HepG2 (cell line): Measurements from ENCODE around the gene ETV3L. TPM values are rescaled to one million over a fixed set of nuclear protein-coding genes. Genes with fewer than 3 reads are reported as not detected.
A peak's percentile ranks its signal among the peaks of the same experiment; 100 is the strongest.

Experiments used
- ARNT2 ChIP-seq: sonication (generic); formaldehyde crosslinking; IDR thresholded peaks from 2 replicates; pipeline ENCODE4 v1.8.0; 2022; ENCODE audit warnings: mild to moderate bottlenecking, low read depth, missing genetic modification reagents, moderate library complexity
- ATF7-NPFF ChIP-seq: sonication (generic); formaldehyde crosslinking; IDR thresholded peaks from 2 replicates; pipeline ENCODE4 v1.8.1; 2023; ENCODE audit warnings: mild to moderate bottlenecking, low read depth, missing genetic modification reagents, moderate library complexity
- HOXA9 ChIP-seq: sonication (generic); formaldehyde crosslinking; IDR thresholded peaks from 2 replicates; pipeline ENCODE4 v1.8.1; 2022; ENCODE audit warnings: missing genetic modification reagents, mild to moderate bottlenecking, moderate library complexity, borderline replicate concordance
- MTA1 ChIP-seq: sonication (generic); formaldehyde crosslinking; IDR thresholded peaks from 2 replicates; pipeline ENCODE4 v1.4.0; 2020; ENCODE audit warnings: missing genetic modification reagents, mild to moderate bottlenecking, borderline replicate concordance
- MXI1 ChIP-seq: IDR thresholded peaks from 3 replicates; pipeline ENCODE4 v1.6.1; 2012; ENCODE audit warnings: low read depth, low read length, inconsistent platforms, borderline replicate concordance
- NR2F6 ChIP-seq, 2 experiments: IDR thresholded peaks; 2 replicates each; pipeline ENCODE4 v1.6.1; 2016; ENCODE audit warnings: antibody characterized with exemption in 1 of 2, mild to moderate bottlenecking in 1 of 2
- PAF1 ChIP-seq: IDR thresholded peaks from 2 replicates; pipeline ENCODE4 v1.6.1; 2016; ENCODE audit warnings: missing genetic modification reagents, missing compliant biosample characterization
- TBP ChIP-seq: sonication (generic); formaldehyde crosslinking; IDR thresholded peaks from 2 replicates; pipeline ENCODE4 v1.5.0; 2020; ENCODE audit warnings: missing genetic modification reagents
- TMF1 ChIP-seq: sonication (generic); formaldehyde crosslinking; IDR thresholded peaks from 2 replicates; pipeline ENCODE4 v1.8.1; 2022; ENCODE audit warnings: low read depth, missing genetic modification reagents
- ZBTB49 ChIP-seq: sonication (generic); formaldehyde crosslinking; IDR thresholded peaks from 2 replicates; pipeline ENCODE4 v1.4.0; 2020; ENCODE audit warnings: missing genetic modification reagents, borderline replicate concordance
- ZNF225 ChIP-seq: sonication (generic); formaldehyde crosslinking; IDR thresholded peaks from 2 replicates; pipeline ENCODE4 v1.4.0; 2020; ENCODE audit warnings: mild to moderate bottlenecking, missing genetic modification reagents
- ZNF547 ChIP-seq: sonication (generic); formaldehyde crosslinking; IDR thresholded peaks from 2 replicates; pipeline ENCODE4 v1.5.1; 2020; ENCODE audit warnings: mild to moderate bottlenecking, missing genetic modification reagents
- ZNF776 ChIP-seq: sonication (generic); formaldehyde crosslinking; IDR thresholded peaks from 2 replicates; pipeline ENCODE4 v1.4.0; 2020; ENCODE audit warnings: mild to moderate bottlenecking, missing genetic modification reagents
- ZSCAN5A ChIP-seq: sonication (generic); formaldehyde crosslinking; IDR thresholded peaks from 2 replicates; pipeline ENCODE4 v1.8.0; 2022; ENCODE audit warnings: mild to moderate bottlenecking, missing genetic modification reagents, borderline replicate concordance
- polyA plus RNA-seq, 8 experiments: library from polyadenylated mRNA; depleted of rRNA in 3 of 8; stranded (reverse) in 7 of 8; unstranded in 1 of 8; fragments of >200 nt; fragmentation: Illumina TruSeq in 4 of 8; extraction: Trizol in 4 of 8; gene quantifications; 2 replicates each; pipeline versions ENCODE4 v1.2.1 to v1.2.3, GENCODE V29; 2011 to 2016; ENCODE audit warnings: low read depth in 4 of 8, missing spikeins in 1 of 8, mixed read lengths in 1 of 8; ENCODE audit not compliant: insufficient read depth in 1 of 8
- total RNA-seq, 5 experiments: library from RNA; depleted of rRNA; stranded (reverse); fragments of >200 nt; fragmentation: Illumina TruSeq; extraction: Trizol; gene quantifications; 2 replicates each; pipeline ENCODE4 v1.2.3, GENCODE V29; 2016; ENCODE audit warnings: low read depth in 1 of 5
- TF ChIP-seq, protein P1 (sequence below): sonication (generic); formaldehyde crosslinking; IDR thresholded peaks from 2 replicates; pipeline ENCODE4 v1.5.0; 2020; ENCODE audit warnings: mild to moderate bottlenecking, missing genetic modification reagents, borderline replicate concordance
- TF ChIP-seq, protein P2 (sequence below): sonication (generic); formaldehyde crosslinking; IDR thresholded peaks from 2 replicates; pipeline ENCODE4 v1.5.1; 2020; ENCODE audit warnings: mild to moderate bottlenecking, missing genetic modification reagents, borderline replicate concordance

The ETV3L gene
- total and polyA plus RNA-seq, 2 of the 13 experiments (the other 11 are each of a cell fraction or from before 2014, with no cell fraction given), result not detected

DNA sequence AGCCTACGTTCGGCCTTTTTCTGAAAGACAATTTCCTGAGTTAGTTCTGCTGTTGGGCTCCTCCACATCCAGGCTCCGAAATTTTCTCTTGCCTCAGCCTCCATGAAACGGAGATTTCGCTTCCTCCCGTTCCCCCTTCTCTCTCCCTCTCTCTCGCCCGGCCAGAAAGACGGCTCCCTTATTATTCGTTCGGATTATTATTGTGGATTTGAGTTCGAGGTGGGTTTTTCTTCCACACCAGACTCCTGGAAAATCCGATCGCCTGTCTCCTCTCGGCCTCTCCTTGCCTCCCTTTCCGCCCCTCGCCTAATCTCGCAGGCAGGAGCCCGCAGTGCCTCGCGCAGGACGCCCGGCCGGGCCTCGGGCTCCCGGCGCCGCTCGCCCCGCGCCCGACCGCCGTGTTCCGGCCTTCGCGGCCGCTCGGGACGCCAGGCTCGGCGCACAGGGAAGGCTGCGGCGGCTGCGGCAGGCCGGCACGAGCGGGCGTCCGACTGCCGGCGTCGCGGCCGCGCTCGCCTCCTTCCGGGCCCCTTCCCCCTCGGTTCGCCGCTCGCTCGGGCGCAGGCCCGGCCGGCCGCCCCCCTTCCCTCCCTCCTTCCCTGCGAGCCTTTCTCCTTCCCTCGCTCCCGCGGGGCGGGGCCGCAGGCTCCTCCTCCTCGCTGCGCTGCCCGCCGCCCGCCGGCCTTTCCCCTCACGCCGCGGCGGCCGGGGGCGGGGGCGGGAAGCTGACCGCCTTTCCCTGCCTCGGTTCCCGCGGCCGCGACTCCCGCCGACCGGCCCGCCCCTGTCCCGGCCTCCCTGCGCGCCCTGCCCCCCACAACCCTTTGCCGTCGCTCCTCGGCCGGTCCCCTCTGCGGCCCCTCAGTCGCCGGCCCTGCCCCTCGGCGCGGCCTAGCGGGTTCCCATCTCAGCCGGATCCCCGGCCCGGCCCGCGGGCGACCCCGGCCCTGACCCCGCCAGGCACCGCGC lies 54.1 kb downstream of the ETV3L start, which contains the start of gene ARHGEF11 (continued):
- no peak for TF ChIP-seq ZNF547 (CRISPR knock-in tag)
- TF ChIP-seq HOXA9 (CRISPR knock-in tag), result no peak; the same call in 1 of the 2 replicates
- TF ChIP-seq, protein P1, sequence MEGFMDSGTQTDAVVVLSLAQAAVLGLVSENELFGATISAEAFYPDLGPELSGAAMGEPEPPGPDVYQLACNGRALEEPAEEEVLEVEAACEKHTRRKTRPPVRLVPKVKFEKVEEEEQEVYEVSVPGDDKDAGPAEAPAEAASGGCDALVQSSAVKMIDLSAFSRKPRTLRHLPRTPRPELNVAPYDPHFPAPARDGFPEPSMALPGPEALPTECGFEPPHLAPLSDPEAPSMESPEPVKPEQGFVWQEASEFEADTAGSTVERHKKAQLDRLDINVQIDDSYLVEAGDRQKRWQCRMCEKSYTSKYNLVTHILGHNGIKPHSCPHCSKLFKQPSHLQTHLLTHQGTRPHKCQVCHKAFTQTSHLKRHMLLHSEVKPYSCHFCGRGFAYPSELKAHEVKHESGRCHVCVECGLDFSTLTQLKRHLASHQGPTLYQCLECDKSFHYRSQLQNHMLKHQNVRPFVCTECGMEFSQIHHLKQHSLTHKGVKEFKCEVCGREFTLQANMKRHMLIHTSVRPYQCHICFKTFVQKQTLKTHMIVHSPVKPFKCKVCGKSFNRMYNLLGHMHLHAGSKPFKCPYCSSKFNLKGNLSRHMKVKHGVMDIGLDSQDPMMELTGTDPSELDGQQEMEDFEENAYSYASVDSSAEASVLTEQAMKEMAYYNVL (CRISPR knock-in tag), result peak; percentile 99
- no peak for TF ChIP-seq PAF1
- peak; percentile 43; the same call in 1 of the 2 replicates for TF ChIP-seq ATF7-NPFF (CRISPR knock-in tag)
- TF ChIP-seq ZNF776, result no peak; the same call in 1 of the 2 replicates
- TF ChIP-seq ZNF225 (CRISPR knock-in tag), result no peak
- TF ChIP-seq, protein P2, sequence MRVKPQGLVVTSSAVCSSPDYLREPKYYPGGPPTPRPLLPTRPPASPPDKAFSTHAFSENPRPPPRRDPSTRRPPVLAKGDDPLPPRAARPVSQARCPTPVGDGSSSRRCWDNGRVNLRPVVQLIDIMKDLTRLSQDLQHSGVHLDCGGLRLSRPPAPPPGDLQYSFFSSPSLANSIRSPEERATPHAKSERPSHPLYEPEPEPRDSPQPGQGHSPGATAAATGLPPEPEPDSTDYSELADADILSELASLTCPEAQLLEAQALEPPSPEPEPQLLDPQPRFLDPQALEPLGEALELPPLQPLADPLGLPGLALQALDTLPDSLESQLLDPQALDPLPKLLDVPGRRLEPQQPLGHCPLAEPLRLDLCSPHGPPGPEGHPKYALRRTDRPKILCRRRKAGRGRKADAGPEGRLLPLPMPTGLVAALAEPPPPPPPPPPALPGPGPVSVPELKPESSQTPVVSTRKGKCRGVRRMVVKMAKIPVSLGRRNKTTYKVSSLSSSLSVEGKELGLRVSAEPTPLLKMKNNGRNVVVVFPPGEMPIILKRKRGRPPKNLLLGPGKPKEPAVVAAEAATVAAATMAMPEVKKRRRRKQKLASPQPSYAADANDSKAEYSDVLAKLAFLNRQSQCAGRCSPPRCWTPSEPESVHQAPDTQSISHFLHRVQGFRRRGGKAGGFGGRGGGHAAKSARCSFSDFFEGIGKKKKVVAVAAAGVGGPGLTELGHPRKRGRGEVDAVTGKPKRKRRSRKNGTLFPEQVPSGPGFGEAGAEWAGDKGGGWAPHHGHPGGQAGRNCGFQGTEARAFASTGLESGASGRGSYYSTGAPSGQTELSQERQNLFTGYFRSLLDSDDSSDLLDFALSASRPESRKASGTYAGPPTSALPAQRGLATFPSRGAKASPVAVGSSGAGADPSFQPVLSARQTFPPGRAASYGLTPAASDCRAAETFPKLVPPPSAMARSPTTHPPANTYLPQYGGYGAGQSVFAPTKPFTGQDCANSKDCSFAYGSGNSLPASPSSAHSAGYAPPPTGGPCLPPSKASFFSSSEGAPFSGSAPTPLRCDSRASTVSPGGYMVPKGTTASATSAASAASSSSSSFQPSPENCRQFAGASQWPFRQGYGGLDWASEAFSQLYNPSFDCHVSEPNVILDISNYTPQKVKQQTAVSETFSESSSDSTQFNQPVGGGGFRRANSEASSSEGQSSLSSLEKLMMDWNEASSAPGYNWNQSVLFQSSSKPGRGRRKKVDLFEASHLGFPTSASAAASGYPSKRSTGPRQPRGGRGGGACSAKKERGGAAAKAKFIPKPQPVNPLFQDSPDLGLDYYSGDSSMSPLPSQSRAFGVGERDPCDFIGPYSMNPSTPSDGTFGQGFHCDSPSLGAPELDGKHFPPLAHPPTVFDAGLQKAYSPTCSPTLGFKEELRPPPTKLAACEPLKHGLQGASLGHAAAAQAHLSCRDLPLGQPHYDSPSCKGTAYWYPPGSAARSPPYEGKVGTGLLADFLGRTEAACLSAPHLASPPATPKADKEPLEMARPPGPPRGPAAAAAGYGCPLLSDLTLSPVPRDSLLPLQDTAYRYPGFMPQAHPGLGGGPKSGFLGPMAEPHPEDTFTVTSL, result no peak
- no peak for TF ChIP-seq ZBTB49 (CRISPR knock-in tag)
- TF ChIP-seq TBP, result no peak
- no peak for TF ChIP-seq NR2F6 (IDR thresholded peaks at IDR 0.05)
- TF ChIP-seq NR2F6 (CRISPR knock-in tag; IDR thresholded peaks at IDR 0.05), result no peak
- TF ChIP-seq TMF1 (CRISPR knock-in tag), result 0 out of 2 replicates have a peak, but pooled peaks have one; percentile 18
- TF ChIP-seq ZSCAN5A, result no peak
- TF ChIP-seq ARNT2 (CRISPR knock-in tag), result 0 out of 2 replicates have a peak, but pooled peaks have one; percentile 6
- 0 out of 2 replicates have a peak, but pooled peaks have one; percentile 35 for TF ChIP-seq MTA1 (CRISPR knock-in tag)
- TF ChIP-seq MXI1, result peak; percentile 48; the same call in 1 of the 3 replicates
